Brain microvascular endothelial cell (primary cell): Measurements from ENCODE around the gene PLEK2.

Source experiments
- DNase-seq: peaks from one replicate; pipeline ENCODE4 v3.0.0-alpha.2; 2020
- H3K27ac ChIP-seq: fragments of 250-450 bp; sonication (Bioruptor Pico); 2 replicates; pipeline ENCODE4 v1.5.1; 2020; ENCODE audit warnings: mild to moderate bottlenecking, moderate library complexity
- H3K27me3 ChIP-seq: fragments of 250-450 bp; sonication (Bioruptor Pico); replicated peaks from 2 replicates; pipeline ENCODE4 v1.5.1; 2020; ENCODE audit warnings: mild to moderate bottlenecking
- H3K36me3 ChIP-seq: fragments of 250-450 bp; sonication (Bioruptor Pico); replicated peaks from 2 replicates; pipeline ENCODE4 v1.5.1; 2020; ENCODE audit warnings: mild to moderate bottlenecking
- H3K4me3 ChIP-seq: 2 replicates; pipeline ENCODE4 v1.5.1; 2011; ENCODE audit warnings: low read depth, mild to moderate bottlenecking, control low read depth, low read length, moderate library complexity
- in situ Hi-C: cut with HindIII; loops from 2 replicates; pipeline ENCODE4 v1.10.0; 2017; ENCODE audit warnings: low sequenced_read_pairs, low pct_ligation_motif_present
- TF ChIP-seq, protein P1 (sequence below): IDR thresholded peaks from 2 replicates; pipeline ENCODE4 v1.5.1; 2011; ENCODE audit warnings: low read depth, mild to moderate bottlenecking, moderate library complexity, low read length, control low read depth, inconsistent platforms; ENCODE audit errors: missing control alignments

Gene PLEK2

DNA sequence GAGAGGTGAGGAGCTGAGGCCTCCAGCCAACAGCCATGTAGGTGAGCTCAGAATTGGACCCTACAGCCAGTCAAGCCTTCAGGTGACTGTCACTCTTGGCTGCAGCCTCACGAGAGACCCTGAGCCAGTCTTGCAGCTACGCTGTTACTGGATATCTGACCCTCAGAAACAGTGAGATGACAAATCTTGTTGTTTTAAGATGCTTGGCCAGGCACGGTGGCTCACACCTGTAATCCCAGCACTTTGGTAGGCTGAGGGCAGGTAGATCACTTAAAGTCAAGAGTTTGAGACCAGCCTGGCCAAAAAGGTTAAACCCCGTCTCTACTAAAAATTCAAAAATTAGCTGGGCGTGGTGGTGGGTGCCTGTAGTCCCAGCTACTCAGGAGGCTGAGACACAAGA lies 6.2 kb downstream of the PLEK2 start:
- Histone ChIP-seq H3K4me3 (no peak overlapping the region), H3K27me3 (no peaks in the 10 kb centered on the region), H3K27ac (no peak overlapping the region), H3K36me3 (no peaks in the 10 kb centered on the region)
- TF ChIP-seq, protein P1, sequence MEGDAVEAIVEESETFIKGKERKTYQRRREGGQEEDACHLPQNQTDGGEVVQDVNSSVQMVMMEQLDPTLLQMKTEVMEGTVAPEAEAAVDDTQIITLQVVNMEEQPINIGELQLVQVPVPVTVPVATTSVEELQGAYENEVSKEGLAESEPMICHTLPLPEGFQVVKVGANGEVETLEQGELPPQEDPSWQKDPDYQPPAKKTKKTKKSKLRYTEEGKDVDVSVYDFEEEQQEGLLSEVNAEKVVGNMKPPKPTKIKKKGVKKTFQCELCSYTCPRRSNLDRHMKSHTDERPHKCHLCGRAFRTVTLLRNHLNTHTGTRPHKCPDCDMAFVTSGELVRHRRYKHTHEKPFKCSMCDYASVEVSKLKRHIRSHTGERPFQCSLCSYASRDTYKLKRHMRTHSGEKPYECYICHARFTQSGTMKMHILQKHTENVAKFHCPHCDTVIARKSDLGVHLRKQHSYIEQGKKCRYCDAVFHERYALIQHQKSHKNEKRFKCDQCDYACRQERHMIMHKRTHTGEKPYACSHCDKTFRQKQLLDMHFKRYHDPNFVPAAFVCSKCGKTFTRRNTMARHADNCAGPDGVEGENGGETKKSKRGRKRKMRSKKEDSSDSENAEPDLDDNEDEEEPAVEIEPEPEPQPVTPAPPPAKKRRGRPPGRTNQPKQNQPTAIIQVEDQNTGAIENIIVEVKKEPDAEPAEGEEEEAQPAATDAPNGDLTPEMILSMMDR, result no peak
- in situ Hi-C loops, result no loop called here
- DNase-seq, result no peak

GRCh38 chr14:67400434-67400833 lies 11.5 kb downstream of the PLEK2 start:
- Histone ChIP-seq H3K27me3 (no peaks in the 10 kb centered on the region), H3K27ac (no peak overlapping the region), H3K4me3 (no peak overlapping the region), H3K36me3 (no peaks in the 10 kb centered on the region)
- in situ Hi-C loops, result no loop called here
- DNase-seq, result no peak
- TF ChIP-seq, protein P1, result no peak

GRCh38 chr14:67397536-67397935 lies 14.4 kb downstream of the PLEK2 start:
- TF ChIP-seq, protein P1, result no peak
- DNase-seq, result no peak
- Histone ChIP-seq H3K36me3 (no peaks in the 10 kb centered on the region), H3K4me3 (no peak overlapping the region), H3K27me3 (no peaks in the 10 kb centered on the region), H3K27ac (no peak overlapping the region)
- in situ Hi-C loops, result no loop called here

DNA sequence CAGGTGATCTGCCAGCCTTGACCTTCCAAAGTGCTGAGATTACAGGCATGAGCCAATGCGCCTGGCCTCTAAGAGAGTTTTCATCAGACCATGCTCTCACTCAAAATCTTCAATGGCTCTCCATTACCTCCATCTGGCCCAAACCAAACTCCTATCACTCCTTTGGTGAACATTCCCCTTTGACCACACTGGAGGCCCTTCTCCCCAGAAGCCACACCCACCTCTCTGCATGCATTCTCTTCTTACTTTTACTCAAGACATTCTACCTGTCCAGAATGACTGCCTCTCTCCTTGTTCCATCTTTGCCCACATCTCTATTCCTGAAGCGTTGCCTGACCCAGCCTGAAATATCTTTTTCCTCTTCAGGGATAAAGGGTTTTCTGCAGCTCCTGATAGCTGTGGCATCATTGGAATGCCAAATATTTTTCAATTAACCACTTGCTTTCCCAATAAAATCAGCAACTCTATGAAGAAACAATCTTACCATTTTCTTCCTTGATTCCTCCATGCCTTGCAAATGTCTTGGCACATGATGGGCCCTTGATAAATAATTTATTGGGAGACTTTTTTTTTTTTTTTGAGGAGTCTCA lies 15.5 kb downstream of the PLEK2 start:
- TF ChIP-seq, protein P1, result no peak
- no peaks in the 10 kb centered on the region for H3K27me3 ChIP-seq
- no peak for DNase-seq
- in situ Hi-C loops, result no loop called here
- H3K27ac ChIP-seq, result no peak overlapping the region
- no peak overlapping the region for H3K4me3 ChIP-seq
- no peaks in the 10 kb centered on the region for H3K36me3 ChIP-seq

DNA sequence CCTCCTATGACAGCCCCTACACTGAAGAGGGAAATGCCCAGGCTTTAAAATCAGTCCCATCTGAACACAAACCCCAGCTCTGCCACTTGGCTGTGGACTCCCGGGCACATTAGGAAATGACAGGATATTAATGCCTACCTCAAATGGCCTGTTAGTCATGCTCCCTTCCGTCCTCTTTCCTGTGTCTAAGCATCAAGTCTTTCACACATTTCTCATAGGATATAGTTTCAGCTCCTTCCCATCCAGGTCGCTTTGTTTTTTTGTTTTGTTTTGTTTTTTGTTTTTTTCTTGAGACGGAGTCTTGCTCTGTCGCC lies 16.1 kb downstream of the PLEK2 start:
- H3K27ac ChIP-seq, result no peak overlapping the region
- in situ Hi-C loops, result no loop called here
- no peak for DNase-seq
- TF ChIP-seq, protein P1, result no peak
- H3K27me3 ChIP-seq, result no peaks in the 10 kb centered on the region
- H3K36me3 ChIP-seq, result no peaks in the 10 kb centered on the region
- no peak overlapping the region for H3K4me3 ChIP-seq
